Endometrial microvascular endothelial cells (primary cell): Measurements from ENCODE around the gene OR5AK2. TPM values are rescaled to one million over a fixed set of nuclear protein-coding genes. Genes with fewer than 3 reads are reported as not detected.
"Not testable (repeated sequence)": the region's sequence is repeated elsewhere in the genome, so short reads cannot be mapped to it uniquely, and the experiment has no call there.

Experiments
- in situ Hi-C: cut with HindIII; loops from 2 replicates; pipeline ENCODE4 v1.10.0; 2017; ENCODE audit warnings: low sequenced_read_pairs, low pct_unique_long_range_greater_than_20kb; ENCODE audit errors: inconsistent ontology term
- total RNA-seq: library from RNA; depleted of rRNA; stranded (reverse); fragments of >200 nt; gene quantifications from one replicate; pipeline ENCODE4 v1.2.3, GENCODE V29; 2015; ENCODE audit errors: inconsistent ontology term

OR5AK2 gene
- not detected for total RNA-seq

- in situ Hi-C loops: no loop called here
Measured at GRCh38 chr11:56988614-56989013, at the start of gene OR5AK2. OR5AK2 (plus strand) TSS chr11:56988914; CDS start chr11:56988914, 0 bp downstream.

GRCh38 chr11:56945526-56945925 lies 43.2 kb upstream of the OR5AK2 start:
- in situ Hi-C loops: not testable (repeated sequence)

GRCh38 chr11:56948991-56949515 lies 39.7 kb upstream of the OR5AK2 start:
- in situ Hi-C loops: no loop called here

- in situ Hi-C loops: no loop called here
Measured at GRCh38 chr11:56950510-56950909, 38.2 kb upstream of the OR5AK2 start.

- in situ Hi-C loops: not testable (repeated sequence)
Measured at GRCh38 chr11:56953907-56954306, 34.8 kb upstream of the OR5AK2 start.

GRCh38 chr11:56961609-56962008 lies 27.1 kb upstream of the OR5AK2 start:
- in situ Hi-C loops: no loop called here

- in situ Hi-C loops: no loop called here
Measured at GRCh38 chr11:56967726-56968125, 21.0 kb upstream of the OR5AK2 start.

- in situ Hi-C loops: no loop called here
Measured at GRCh38 chr11:56968524-56968923, 20.2 kb upstream of the OR5AK2 start.

GRCh38 chr11:56977314-56977713 lies 11.4 kb upstream of the OR5AK2 start:
- in situ Hi-C loops: no loop called here

- in situ Hi-C loops: no loop called here
Measured at GRCh38 chr11:56990702-56991101, 2.0 kb downstream of the OR5AK2 start.

GRCh38 chr11:56994532-56994931 lies 5.8 kb downstream of the OR5AK2 start:
- in situ Hi-C loops: no loop called here

GRCh38 chr11:57001674-57002401 lies 13.1 kb downstream of the OR5AK2 start:
- in situ Hi-C loops: no loop called here

- in situ Hi-C loops: no loop called here
Measured at GRCh38 chr11:57008373-57008772, 19.7 kb downstream of the OR5AK2 start.

GRCh38 chr11:57015679-57016078 lies 27.0 kb downstream of the OR5AK2 start:
- in situ Hi-C loops: no loop called here

GRCh38 chr11:57031556-57031955 lies 42.8 kb downstream of the OR5AK2 start:
- in situ Hi-C loops: no loop called here

Other genes with a start within 250 kb of the OR5AK2 start
- not detected for gene OR9G4, start 240.2 kb upstream of the OR5AK2 start, total RNA-seq
- not detected for gene LRRC55, start 193.0 kb downstream of the OR5AK2 start, total RNA-seq
- not detected for gene APLNR, start 248.3 kb downstream of the OR5AK2 start, total RNA-seq